Caco-2 (cell line): ENCODE measurements around the gene CDH20. TPM values are rescaled to one million over a fixed set of nuclear protein-coding genes. Genes with fewer than 3 reads are reported as not detected.

Experiments used
- BruUV-seq: library from RNA; stranded (reverse); fragments of 400-500 nt; replicated peaks from 2 replicates; lab custom pipeline; 2021; lab: Mats Ljungman, UMichigan
- CTCF ChIA-PET: fragments of 300-600 bp; sonication (Branson Sonifier 250); formaldehyde crosslinking; loops from one replicate; lab custom pipeline; 2022; ENCODE audit warnings: antibody characterized with exemption; lab: Charles Lee
- POLR2A ChIA-PET: fragments of 300-600 bp; sonication (Branson Sonifier 250); formaldehyde crosslinking; loops from one replicate; lab custom pipeline; 2022; ENCODE audit warnings: antibody characterized with exemption; lab: Charles Lee
- DNase-seq, 2 experiments: peaks; one replicate each; pipeline versions ENCODE4 v3.0.0 to v3.0.0-alpha.2; 2020 to 2022
- H3K27me3 ChIP-seq: replicated peaks from 2 replicates; pipeline ENCODE4 v1.6.0; 2011; ENCODE audit warnings: low read length; ENCODE audit not compliant: control insufficient read depth, insufficient read depth
- H3K36me3 ChIP-seq: 2 replicates; pipeline ENCODE4 v1.5.1; 2011; ENCODE audit warnings: low read length; ENCODE audit not compliant: control insufficient read depth, insufficient read depth
- H3K4me1 ChIP-seq: fragments of 250-450 bp; sonication (Bioruptor Pico); 2 replicates; pipeline ENCODE4 v1.5.1; 2020; ENCODE audit warnings: mild to moderate bottlenecking
- H3K4me3 ChIP-seq: 2 replicates; pipeline ENCODE4 v1.5.1; 2011; ENCODE audit warnings: low read depth, mild to moderate bottlenecking, control low read depth, low read length
- H3K9me3 ChIP-seq: fragments of 250-450 bp; sonication (Bioruptor Pico); 2 replicates; pipeline ENCODE4 v1.5.1; 2020; ENCODE audit warnings: mild to moderate bottlenecking, moderate library complexity
- H3K27ac Mint-ChIP-seq: one replicate; pipeline ENCODE4 v1.8.0; 2022; ENCODE audit warnings: mixed read lengths; ENCODE audit not compliant: unreplicated experiment
- H3K27me3 Mint-ChIP-seq: one replicate; pipeline ENCODE4 v1.8.0; 2022; ENCODE audit warnings: mixed read lengths; ENCODE audit not compliant: insufficient read depth, unreplicated experiment
- H3K36me3 Mint-ChIP-seq: one replicate; pipeline ENCODE4 v1.8.0; 2022; ENCODE audit warnings: mild to moderate bottlenecking, mixed read lengths; ENCODE audit not compliant: insufficient read depth, unreplicated experiment
- H3K4me1 Mint-ChIP-seq: one replicate; pipeline ENCODE4 v1.8.0; 2022; ENCODE audit warnings: low read depth, mixed read lengths; ENCODE audit not compliant: unreplicated experiment
- H3K4me3 Mint-ChIP-seq: one replicate; pipeline ENCODE4 v1.8.0; 2022; ENCODE audit warnings: mild to moderate bottlenecking, moderate library complexity, mixed read lengths; ENCODE audit not compliant: unreplicated experiment
- H3K9me3 Mint-ChIP-seq: one replicate; pipeline ENCODE4 v1.8.0; 2022; ENCODE audit warnings: mixed read lengths; ENCODE audit not compliant: unreplicated experiment
- intact Hi-C: fragments of 100-400 bp; cut with micrococcal nuclease; formaldehyde crosslinking; loops from one replicate; pipeline ENCODE4 v1.10.0; 2022; ENCODE audit not compliant: unreplicated experiment
- total RNA-seq: library from RNA; stranded (reverse); gene quantifications from 2 replicates; pipeline ENCODE4 v1.2.3, GENCODE V29; 2022
- TF ChIP-seq, protein P1 (sequence below), 2 experiments: fragments of 200-600 bp in 1 of 2; IDR thresholded peaks; 1 replicate in 1 of 2; 2 replicates in 1 of 2; pipeline versions ENCODE4 v1.5.1 to v1.8.0; 2011 to 2022; ENCODE audit warnings: antibody characterized with exemption in 1 of 2, control low read depth in 1 of 2, inconsistent platforms in 1 of 2, low read depth in 1 of 2, low read length in 1 of 2, mild to moderate bottlenecking in 1 of 2, moderate library complexity in 1 of 2; ENCODE audit not compliant: insufficient read depth in 1 of 2, severe bottlenecking in 1 of 2, unreplicated experiment in 1 of 2

The CDH20 gene
- total RNA-seq, 1 experiment from 2014 or later, result not detected

DNA sequence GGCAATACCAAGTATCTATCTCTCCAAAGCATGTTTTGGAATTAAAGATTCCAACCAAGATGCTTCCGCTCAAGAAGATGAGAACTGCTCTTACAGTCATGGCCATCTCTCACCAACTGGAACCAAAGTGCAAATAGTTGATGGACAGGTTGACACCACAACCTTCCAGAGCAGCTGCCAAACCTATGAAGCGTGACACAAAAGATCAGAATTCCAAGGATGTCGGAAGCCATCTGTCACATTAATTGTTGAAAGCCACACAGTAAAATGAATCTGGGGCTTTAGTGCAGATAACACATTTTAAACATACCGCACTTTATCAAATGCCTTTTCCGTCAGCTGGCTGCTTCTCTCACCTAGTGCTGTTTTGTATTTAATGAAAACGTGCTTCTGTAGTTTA, 195.7 kb downstream of the CDH20 start:
- no TSS peak for BruUV-seq
- TF ChIP-seq, protein P1, sequence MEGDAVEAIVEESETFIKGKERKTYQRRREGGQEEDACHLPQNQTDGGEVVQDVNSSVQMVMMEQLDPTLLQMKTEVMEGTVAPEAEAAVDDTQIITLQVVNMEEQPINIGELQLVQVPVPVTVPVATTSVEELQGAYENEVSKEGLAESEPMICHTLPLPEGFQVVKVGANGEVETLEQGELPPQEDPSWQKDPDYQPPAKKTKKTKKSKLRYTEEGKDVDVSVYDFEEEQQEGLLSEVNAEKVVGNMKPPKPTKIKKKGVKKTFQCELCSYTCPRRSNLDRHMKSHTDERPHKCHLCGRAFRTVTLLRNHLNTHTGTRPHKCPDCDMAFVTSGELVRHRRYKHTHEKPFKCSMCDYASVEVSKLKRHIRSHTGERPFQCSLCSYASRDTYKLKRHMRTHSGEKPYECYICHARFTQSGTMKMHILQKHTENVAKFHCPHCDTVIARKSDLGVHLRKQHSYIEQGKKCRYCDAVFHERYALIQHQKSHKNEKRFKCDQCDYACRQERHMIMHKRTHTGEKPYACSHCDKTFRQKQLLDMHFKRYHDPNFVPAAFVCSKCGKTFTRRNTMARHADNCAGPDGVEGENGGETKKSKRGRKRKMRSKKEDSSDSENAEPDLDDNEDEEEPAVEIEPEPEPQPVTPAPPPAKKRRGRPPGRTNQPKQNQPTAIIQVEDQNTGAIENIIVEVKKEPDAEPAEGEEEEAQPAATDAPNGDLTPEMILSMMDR (IDR thresholded peaks at IDR 0.05; ENCODE audit: insufficient read depth in 1 of 2, low read depth in 1 of 2, low read length in 1 of 2, severe bottlenecking in 1 of 2, unreplicated experiment in 1 of 2), result no peak
- Histone ChIP-seq H3K4me3 (no peak overlapping the region), H3K4me1 (no peaks in the 10 kb centered on the region), H3K9me3 (no peaks in the 10 kb centered on the region), H3K36me3 (no peaks in the 10 kb centered on the region), H3K27me3 (no peaks in the 10 kb centered on the region)
- Mint-ChIP-seq H3K4me3 (no peak overlapping the region), H3K9me3 (no peaks in the 10 kb centered on the region), H3K27ac (no peak overlapping the region), H3K36me3 (no peaks in the 10 kb centered on the region), H3K27me3 (no peaks in the 10 kb centered on the region), H3K4me1 (no peaks in the 10 kb centered on the region)
- no peak for DNase-seq
- ChIA-PET CTCF (no interaction called here), POLR2A (no interaction called here)
- intact Hi-C loops, result no loop called here

DNA sequence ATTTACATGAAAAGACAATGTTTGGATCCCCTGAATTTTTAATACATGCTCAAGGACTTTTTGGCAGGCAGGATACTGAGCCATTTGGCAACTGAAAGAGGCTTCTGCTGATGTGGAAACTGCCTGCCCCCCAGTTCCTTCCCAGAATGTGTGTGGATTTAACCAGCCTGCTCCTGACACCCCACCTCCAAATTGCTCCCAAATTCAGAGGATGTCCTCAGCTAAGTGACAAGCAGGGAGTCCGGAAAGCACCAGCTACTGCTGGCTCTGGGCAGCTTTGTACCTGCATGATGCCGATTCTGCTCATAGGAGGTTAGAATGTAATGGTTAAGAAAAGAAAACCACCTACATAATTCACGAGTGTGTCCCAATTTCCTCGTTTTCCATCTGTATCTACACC, 197.5 kb downstream of the CDH20 start:
- ChIA-PET POLR2A (no interaction called here), CTCF (no interaction called here)
- H3K9me3 ChIP-seq, result no peaks in the 10 kb centered on the region
- intact Hi-C loops, result no loop called here
- Mint-ChIP-seq H3K27me3 (no peaks in the 10 kb centered on the region), H3K36me3 (no peaks in the 10 kb centered on the region), H3K27ac (no peak overlapping the region), H3K9me3 (no peaks in the 10 kb centered on the region), H3K4me3 (no peak overlapping the region), H3K4me1 (no peaks in the 10 kb centered on the region)
- DNase-seq, result no peak
- TF ChIP-seq, protein P1 (IDR thresholded peaks at IDR 0.05; ENCODE audit: insufficient read depth in 1 of 2, low read depth in 1 of 2, low read length in 1 of 2, severe bottlenecking in 1 of 2, unreplicated experiment in 1 of 2), result no peak
- no peaks in the 10 kb centered on the region for H3K4me1 ChIP-seq
- H3K36me3 ChIP-seq, result no peaks in the 10 kb centered on the region
- no peak overlapping the region for H3K4me3 ChIP-seq
- no peaks in the 10 kb centered on the region for H3K27me3 ChIP-seq
- no TSS peak for BruUV-seq

DNA sequence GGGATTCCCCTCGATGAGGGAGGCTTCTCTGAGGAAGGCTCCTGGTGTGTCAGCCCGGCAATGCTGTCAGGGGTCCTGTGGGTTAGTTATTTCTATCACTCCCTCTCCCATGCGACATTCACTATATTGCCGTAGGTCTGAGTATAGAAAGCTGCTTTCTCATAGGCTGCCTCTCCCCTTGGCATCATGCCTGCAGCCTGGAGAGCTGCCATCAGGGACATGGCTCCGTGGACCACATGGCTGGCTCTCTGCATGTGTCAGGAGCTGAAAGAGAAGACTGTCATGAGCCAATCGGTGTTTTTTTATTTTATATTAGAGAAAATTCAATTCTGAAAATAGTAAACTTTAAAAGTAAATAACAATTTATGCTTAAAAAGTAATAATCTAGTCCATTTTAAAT, 198.0 kb downstream of the CDH20 start:
- Mint-ChIP-seq H3K4me3 (no peak overlapping the region), H3K4me1 (no peaks in the 10 kb centered on the region), H3K27me3 (no peaks in the 10 kb centered on the region), H3K9me3 (no peaks in the 10 kb centered on the region), H3K36me3 (no peaks in the 10 kb centered on the region), H3K27ac (no peak overlapping the region)
- Histone ChIP-seq H3K4me3 (no peak overlapping the region), H3K36me3 (no peaks in the 10 kb centered on the region), H3K9me3 (no peaks in the 10 kb centered on the region), H3K4me1 (no peaks in the 10 kb centered on the region), H3K27me3 (no peaks in the 10 kb centered on the region)
- ChIA-PET POLR2A (no interaction called here), CTCF (no interaction called here)
- TF ChIP-seq, protein P1 (IDR thresholded peaks at IDR 0.05; ENCODE audit: insufficient read depth in 1 of 2, low read depth in 1 of 2, low read length in 1 of 2, severe bottlenecking in 1 of 2, unreplicated experiment in 1 of 2), result no peak
- intact Hi-C loops, result no loop called here
- no TSS peak for BruUV-seq
- DNase-seq, result no peak
